ENCODE data around the gene DARS2.
"Not testable (repeated sequence)": the region's sequence is repeated elsewhere in the genome, so short reads cannot be mapped to it uniquely, and the experiment has no call there.

DARS2 gene

GRCh38 chr1:173862769-173863223 lies 38.3 kb downstream of the DARS2 start:
- DNase-seq = no peak

DNA sequence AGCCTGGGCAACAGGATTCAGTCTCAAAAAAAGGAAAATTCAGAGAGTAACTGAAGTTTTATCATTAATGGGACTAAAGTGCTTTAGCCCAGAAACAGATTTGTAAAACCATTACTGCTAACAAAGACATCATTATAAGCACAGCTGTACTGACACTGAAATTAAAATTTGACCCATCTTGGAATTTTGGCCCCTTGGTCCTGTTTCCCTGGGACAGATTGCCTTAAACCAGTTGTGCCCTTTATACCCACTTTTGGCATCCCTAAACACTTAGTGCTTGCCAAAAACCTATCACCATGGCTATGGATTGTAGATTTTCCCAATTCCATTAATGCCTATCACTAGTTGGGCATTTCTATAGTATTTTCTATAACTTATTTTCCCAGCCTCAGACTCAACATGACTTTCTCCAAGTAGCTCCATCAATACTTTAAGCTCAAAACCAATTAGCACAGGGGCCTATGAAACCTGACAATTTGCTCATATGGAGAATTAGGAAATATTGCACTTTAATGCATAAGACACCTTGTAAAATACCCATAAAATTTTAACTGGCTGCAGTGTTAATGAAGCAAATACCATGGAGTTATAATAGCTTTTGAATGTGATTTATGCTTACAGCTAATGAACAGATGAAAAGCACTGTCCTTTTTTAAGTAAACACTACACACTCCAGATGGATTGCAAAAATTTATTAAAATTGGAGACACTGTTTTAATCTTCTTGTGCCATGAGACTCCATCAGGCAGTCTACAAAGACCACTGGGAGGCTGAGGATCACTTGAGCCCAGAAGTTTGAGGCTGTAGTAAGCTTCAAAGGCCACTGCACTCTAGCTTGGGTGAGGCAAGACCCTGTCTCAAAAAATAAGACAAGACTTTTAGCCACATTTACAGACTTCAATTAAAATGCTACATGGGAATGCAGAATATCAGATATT lies 39.0 kb downstream of the DARS2 start:
- no peak for DNase-seq

DNA sequence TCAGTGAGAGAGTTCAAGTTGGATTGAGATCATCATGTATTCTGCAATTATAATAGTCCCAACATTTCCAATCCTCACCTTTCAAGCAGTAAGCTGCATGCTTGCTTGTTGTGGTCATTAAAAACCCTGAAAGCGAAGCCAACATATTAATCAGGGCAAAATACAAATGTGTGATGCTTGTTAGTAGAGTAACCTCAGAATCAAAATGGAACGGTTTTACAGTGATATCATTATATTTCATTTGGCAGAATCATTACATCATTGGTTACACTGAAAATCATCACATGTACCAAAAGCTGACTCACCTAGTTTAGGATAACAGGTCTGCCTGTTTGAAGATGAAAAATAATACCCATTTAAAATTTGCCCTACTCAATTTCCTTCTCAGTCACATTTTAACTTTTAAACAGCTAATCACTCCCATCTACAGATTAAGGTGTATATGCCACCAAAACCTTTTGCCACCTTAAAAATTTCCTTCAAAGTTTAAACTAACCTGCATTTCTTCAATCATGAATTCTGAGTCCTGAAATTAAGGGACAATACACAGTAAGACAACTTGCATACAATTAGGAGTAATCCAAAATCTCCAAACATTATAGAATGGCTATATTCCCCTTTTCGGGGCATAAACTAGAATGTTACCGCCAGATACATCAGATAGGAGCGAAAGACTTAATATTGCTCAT lies 39.9 kb downstream of the DARS2 start:
- no peak for DNase-seq

- DNase-seq = no peak
Observed at GRCh38 chr1:173865468-173866164, 41.1 kb downstream of the DARS2 start.

DNA sequence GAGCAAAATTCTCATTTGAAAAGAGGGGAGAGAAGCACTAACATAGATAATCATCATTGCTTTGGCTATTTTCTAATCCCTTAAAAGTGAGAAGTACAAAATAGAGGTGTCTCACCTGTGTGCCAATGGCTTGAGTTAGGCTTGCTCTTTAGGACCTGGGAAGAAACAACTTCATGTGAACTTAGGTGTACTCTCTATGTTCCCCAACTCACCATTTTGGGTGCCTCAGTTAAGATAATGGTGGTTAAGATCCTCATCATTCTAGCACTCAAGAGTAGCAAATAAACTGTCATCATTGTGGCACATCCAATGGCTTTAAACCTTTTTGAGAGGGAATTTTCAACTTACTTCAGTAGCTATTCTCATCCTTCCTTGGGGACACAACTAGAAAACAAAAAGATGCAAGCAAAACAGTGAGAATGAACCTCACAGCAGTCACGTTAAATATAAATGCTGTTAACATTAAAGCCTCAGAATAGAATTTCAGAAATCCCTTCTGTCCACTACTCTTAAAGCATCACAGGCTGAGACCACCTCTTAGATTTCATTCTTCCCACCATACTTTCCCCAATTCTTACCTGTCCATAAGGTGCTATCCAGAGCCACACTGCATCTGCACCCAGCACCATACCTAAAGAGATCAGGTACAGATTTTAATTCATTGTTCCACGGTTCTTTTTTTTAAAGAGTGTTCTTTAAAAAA lies 42.1 kb downstream of the DARS2 start:
- no peak for DNase-seq

- DNase-seq = no peak
Observed at GRCh38 chr1:173867141-173867752, 42.8 kb downstream of the DARS2 start.

- peak; percentile 100 for DNase-seq
Observed at GRCh38 chr1:173867753-173868265, 43.3 kb downstream of the DARS2 start, which contains the start of gene GAS5. Gene GAS5, minus strand, starts transcription at chr1:173867989.

DNA sequence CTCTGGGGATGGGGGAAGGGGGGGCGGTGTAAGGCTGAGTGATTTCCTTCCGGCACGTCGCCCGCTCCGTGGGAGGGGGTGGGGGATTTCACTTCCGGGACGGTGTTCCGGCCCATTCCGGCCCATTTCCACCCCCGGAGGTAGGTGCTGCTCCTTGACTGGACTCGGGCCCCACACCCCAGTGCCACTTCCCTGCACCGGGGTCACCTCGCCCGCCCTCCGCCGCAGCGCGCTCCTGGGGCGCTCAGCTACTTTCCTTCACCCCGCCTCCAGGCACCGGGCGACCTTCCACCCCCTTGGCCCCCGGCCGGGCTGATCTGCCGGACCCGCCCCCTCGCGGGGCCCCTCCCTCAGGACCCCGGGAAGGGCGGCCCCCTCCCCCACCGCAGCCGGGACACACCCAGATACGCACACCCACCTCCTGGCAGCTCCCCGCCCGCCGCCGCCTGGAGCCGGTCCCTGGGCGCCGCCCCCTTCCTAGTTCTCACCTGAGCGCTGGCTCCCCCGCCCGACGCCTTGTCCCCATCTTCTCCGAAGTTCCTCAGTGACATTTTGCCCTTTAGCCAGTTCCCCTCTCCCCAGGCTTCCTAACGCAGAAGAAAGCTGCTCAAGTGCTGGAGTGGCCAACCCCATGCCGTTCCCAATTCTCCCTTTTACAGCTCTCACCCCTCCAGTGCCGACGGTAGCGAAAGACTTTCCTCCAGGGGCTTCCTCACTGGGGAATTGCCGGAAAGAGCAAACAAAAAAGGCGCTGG lies 44.0 kb downstream of the DARS2 start, which contains the start of gene ZBTB37:
Gene ZBTB37, plus strand, starts transcription at position 115 of the 755 bp plus-strand sequence. CDS start 1,846 bp downstream, outside the sequence.
- no peak for DNase-seq

- no peak for DNase-seq
Observed at GRCh38 chr1:173869021-173869359, 44.5 kb downstream of the DARS2 start.

DNA sequence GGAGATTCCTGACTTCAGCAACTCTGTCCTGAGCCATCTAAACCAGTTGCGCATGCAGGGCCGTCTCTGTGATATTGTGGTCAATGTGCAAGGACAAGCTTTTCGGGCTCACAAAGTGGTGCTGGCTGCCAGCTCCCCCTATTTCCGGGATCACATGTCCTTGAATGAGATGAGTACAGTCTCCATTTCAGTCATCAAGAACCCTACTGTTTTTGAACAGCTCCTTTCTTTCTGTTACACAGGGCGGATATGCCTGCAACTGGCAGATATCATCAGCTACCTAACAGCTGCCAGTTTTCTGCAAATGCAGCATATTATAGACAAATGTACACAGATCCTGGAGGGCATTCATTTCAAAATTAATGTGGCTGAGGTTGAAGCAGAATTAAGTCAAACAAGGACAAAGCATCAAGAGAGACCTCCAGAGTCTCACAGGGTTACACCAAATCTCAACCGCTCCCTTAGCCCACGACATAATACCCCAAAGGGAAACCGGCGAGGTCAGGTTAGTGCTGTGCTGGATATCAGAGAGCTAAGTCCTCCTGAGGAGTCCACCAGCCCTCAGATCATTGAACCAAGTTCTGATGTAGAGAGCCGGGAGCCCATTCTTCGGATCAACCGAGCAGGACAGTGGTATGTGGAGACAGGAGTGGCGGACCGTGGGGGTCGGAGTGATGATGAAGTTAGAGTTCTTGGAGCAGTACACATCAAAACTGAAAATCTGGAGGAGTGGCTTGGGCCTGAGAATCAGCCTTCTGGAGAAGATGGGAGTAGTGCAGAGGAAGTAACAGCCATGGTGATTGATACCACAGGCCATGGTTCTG lies 46.0 kb downstream of the DARS2 start:
- no peak for DNase-seq

- DNase-seq = no peak
Observed at GRCh38 chr1:173871091-173871490, 46.6 kb downstream of the DARS2 start.

- DNase-seq = no peak
Observed at GRCh38 chr1:173871500-173871899, 47.0 kb downstream of the DARS2 start.

GRCh38 chr1:173876732-173877131 lies 52.3 kb downstream of the DARS2 start:
- DNase-seq = no peak

- DNase-seq = no peak
Observed at GRCh38 chr1:173878251-173878650, 53.8 kb downstream of the DARS2 start.

DNA sequence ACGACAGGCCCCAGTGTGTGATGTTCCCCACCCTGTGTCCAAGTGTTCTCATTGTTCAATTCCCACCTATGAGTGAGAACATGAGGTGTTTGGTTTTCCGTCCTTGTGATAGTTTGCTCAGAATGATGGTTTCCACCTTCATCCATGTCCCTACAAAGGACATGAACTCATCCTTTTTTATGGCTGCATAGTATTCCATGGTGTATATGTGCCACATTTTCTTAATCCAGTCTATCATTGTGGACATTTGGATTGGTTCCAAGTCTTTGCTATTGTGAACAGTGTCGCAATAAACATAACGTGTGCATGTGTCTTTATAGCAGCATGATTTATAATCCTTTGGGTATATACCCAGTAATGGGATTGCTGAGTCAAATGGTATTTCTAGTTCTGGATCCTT lies 56.6 kb downstream of the DARS2 start:
- DNase-seq = not testable (repeated sequence)

GRCh38 chr1:173884701-173885100 lies 60.2 kb downstream of the DARS2 start:
- no peak for DNase-seq

DNA sequence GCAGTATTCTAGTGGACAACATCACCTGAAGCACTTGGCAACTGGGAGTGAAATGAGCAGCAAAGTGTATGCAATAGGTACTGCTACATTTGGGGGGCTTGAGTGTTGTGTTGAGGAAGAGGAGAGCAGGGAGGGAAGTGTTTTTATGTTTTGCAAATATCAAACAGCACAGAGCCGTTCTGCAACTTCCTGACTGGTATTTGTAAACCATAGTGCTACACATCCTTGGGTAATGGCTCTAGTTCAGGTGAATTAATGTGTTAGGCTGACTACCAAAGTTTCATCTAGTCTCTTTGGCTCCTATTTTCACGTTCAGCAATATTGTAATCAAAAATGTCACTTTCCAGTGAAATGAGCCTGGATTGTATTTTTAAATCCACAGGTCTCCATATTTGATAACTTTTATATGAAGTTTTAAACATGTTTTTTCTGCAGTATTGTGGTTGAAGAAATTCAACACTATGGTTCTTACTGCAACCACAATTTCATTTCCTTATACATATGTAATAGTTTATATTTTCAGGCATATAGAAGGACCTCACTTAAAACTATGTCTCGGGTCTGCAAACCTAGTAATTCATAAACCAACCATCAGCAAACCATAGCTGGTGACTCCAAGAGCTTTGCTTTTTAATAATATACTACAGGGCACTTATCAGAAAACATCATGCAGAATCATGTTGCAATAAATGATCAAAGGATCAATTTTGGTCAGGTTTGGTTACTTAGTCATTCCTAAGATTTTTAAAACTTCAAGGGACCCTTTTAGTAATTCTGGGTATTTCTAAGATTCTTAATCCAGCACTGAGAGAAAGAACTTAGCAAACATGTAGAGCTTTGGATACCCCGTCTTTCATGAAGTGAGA lies 62.5 kb downstream of the DARS2 start:
- no peak for DNase-seq

GRCh38 chr1:173887627-173888026 lies 63.2 kb downstream of the DARS2 start:
- no peak for DNase-seq

GRCh38 chr1:173888749-173889148 lies 64.3 kb downstream of the DARS2 start:
- DNase-seq = no peak

Measured in amniotic stem cell (primary cell).